H9 (cell line): ENCODE results near the gene PLXNC1. TPM values are rescaled to one million over a fixed set of nuclear protein-coding genes. Genes with fewer than 3 reads are reported as not detected.

Experiments
- DNase-seq: peaks from one replicate; pipeline ENCODE4 v3.0.0-alpha.2; 2017
- H2AFZ ChIP-seq: one replicate; pipeline ENCODE4 v1.6.1; 2013; ENCODE audit warnings: mild to moderate bottlenecking, low read length, control low read depth, moderate library complexity
- H2AK5ac ChIP-seq: 2 replicates; pipeline ENCODE4 v1.6.1; 2013; ENCODE audit warnings: low read length, control low read depth, mixed read lengths; ENCODE audit not compliant: insufficient read length
- H2BK120ac ChIP-seq: one replicate; pipeline ENCODE4 v1.6.1; 2013; ENCODE audit warnings: low read depth, mild to moderate bottlenecking, low read length, control low read depth, inconsistent platforms; ENCODE audit not compliant: poor library complexity, severe bottlenecking
- H2BK12ac ChIP-seq: 2 replicates; pipeline ENCODE4 v1.6.1; 2013; ENCODE audit warnings: low read length, control low read depth, mixed read lengths, low read depth; ENCODE audit not compliant: insufficient read length
- H2BK15ac ChIP-seq: 2 replicates; pipeline ENCODE4 v1.6.1; 2013; ENCODE audit warnings: low read depth, low read length, control low read depth
- H2BK20ac ChIP-seq: one replicate; pipeline ENCODE4 v1.6.1; 2013; ENCODE audit warnings: low read depth, mild to moderate bottlenecking, low read length, control low read depth, inconsistent platforms; ENCODE audit not compliant: poor library complexity, severe bottlenecking
- H2BK5ac ChIP-seq: 2 replicates; pipeline ENCODE4 v1.6.1; 2013; ENCODE audit warnings: low read length, control low read depth, mixed read lengths; ENCODE audit not compliant: insufficient read length
- H3K14ac ChIP-seq: 2 replicates; pipeline ENCODE4 v1.6.1; 2013; ENCODE audit warnings: low read length, control low read depth; ENCODE audit not compliant: insufficient read depth
- H3K18ac ChIP-seq: 2 replicates; pipeline ENCODE4 v1.6.1; 2013; ENCODE audit warnings: low read depth, mild to moderate bottlenecking, mixed read lengths, low read length, control low read depth; ENCODE audit not compliant: insufficient read length
- H3K23ac ChIP-seq: 2 replicates; pipeline ENCODE4 v1.6.1; 2013; ENCODE audit warnings: low read length, control low read depth, mixed read lengths, low read depth; ENCODE audit not compliant: insufficient read length
- H3K23me2 ChIP-seq: 2 replicates; pipeline ENCODE4 v1.6.1; 2013; ENCODE audit warnings: low read depth, mild to moderate bottlenecking, mixed read lengths, low read length, control low read depth; ENCODE audit not compliant: insufficient read length, poor library complexity, severe bottlenecking
- H3K27ac ChIP-seq: 2 replicates; pipeline ENCODE4 v1.5.1; 2013; ENCODE audit warnings: low read length, control low read depth, mixed read lengths, low read depth; ENCODE audit not compliant: insufficient read length
- H3K27me3 ChIP-seq: 2 replicates; pipeline ENCODE4 v1.6.1; 2013; ENCODE audit warnings: low read length, control low read depth, inconsistent platforms; ENCODE audit not compliant: insufficient read depth
- H3K4ac ChIP-seq: 2 replicates; pipeline ENCODE4 v1.6.1; 2013; ENCODE audit warnings: low read depth, mild to moderate bottlenecking, control low read depth, inconsistent platforms, low read length, moderate library complexity
- H3K4me1 ChIP-seq: 2 replicates; pipeline ENCODE4 v1.6.1; 2013; ENCODE audit warnings: low read length, control low read depth, inconsistent platforms; ENCODE audit not compliant: insufficient read depth
- H3K4me2 ChIP-seq: 2 replicates; pipeline ENCODE4 v1.6.1; 2013; ENCODE audit warnings: low read length, control low read depth, mixed read lengths; ENCODE audit not compliant: insufficient read length, insufficient read depth
- H3K56ac ChIP-seq: 2 replicates; pipeline ENCODE4 v1.6.1; 2013; ENCODE audit warnings: low read depth, mild to moderate bottlenecking, mixed read lengths, low read length, control low read depth; ENCODE audit not compliant: insufficient read length
- H3K79me1 ChIP-seq: 2 replicates; pipeline ENCODE4 v1.6.1; 2013; ENCODE audit warnings: low read depth, mild to moderate bottlenecking, moderate library complexity, low read length, control low read depth, inconsistent platforms; ENCODE audit not compliant: insufficient read depth, poor library complexity, severe bottlenecking
- H3K79me2 ChIP-seq: 2 replicates; pipeline ENCODE4 v1.6.1; 2013; ENCODE audit warnings: low read length, control low read depth, inconsistent platforms; ENCODE audit not compliant: insufficient read depth
- H3K9ac ChIP-seq: 2 replicates; pipeline ENCODE4 v1.6.1; 2013; ENCODE audit warnings: low read length, control low read depth, mixed read lengths; ENCODE audit not compliant: insufficient read length; ENCODE audit errors: extremely low read depth
- H3K9me3 ChIP-seq: one replicate; pipeline ENCODE4 v1.6.1; 2013; ENCODE audit warnings: low read depth, low read length, inconsistent platforms; ENCODE audit not compliant: control insufficient read depth
- H3T11ph ChIP-seq: one replicate; pipeline ENCODE4 v1.6.1; 2013; ENCODE audit warnings: mild to moderate bottlenecking, low read length, control low read depth, inconsistent platforms
- H4K20me1 ChIP-seq: one replicate; pipeline ENCODE4 v1.6.1; 2013; ENCODE audit not compliant: control insufficient read depth, insufficient read length, insufficient read depth
- H4K5ac ChIP-seq: 2 replicates; pipeline ENCODE4 v1.6.1; 2013; ENCODE audit warnings: low read depth, mild to moderate bottlenecking, mixed read lengths, low read length, control low read depth; ENCODE audit not compliant: insufficient read length
- H4K8ac ChIP-seq: replicated peaks from 2 replicates; pipeline ENCODE4 v1.6.1; 2013; ENCODE audit warnings: low read length, control low read depth, mixed read lengths, low read depth; ENCODE audit not compliant: insufficient read length
- H4K91ac ChIP-seq: 2 replicates; pipeline ENCODE4 v1.6.1; 2013; ENCODE audit warnings: low read depth, mild to moderate bottlenecking, moderate library complexity, mixed read lengths, low read length, control low read depth; ENCODE audit not compliant: insufficient read length
- H3K27ac Mint-ChIP-seq, 3 experiments: 2 replicates in 2 of 3; 3 replicates in 1 of 3; pipeline ENCODE4 v1.8.0; 2020 to 2021; ENCODE audit warnings: mixed read lengths in 3 of 3, mild to moderate bottlenecking in 1 of 3, moderate library complexity in 1 of 3
- H3K27me3 Mint-ChIP-seq: 2 replicates; pipeline ENCODE4 v1.8.0; 2021; ENCODE audit warnings: low read depth, mild to moderate bottlenecking, moderate library complexity, mixed read lengths
- H3K36me3 Mint-ChIP-seq, 3 experiments: 2 replicates in 2 of 3; 3 replicates in 1 of 3; pipeline ENCODE4 v1.8.0; 2020 to 2021; ENCODE audit warnings: low read depth in 3 of 3, mixed read lengths in 3 of 3; ENCODE audit not compliant: insufficient read depth in 1 of 3
- H3K4me1 Mint-ChIP-seq, 2 experiments: 2 replicates each; pipeline ENCODE4 v1.8.0; 2020; ENCODE audit warnings: mixed read lengths in 2 of 2
- H3K4me3 Mint-ChIP-seq, 2 experiments: 2 replicates in 1 of 2; 3 replicates in 1 of 2; pipeline ENCODE4 v1.8.0; 2020 to 2021; ENCODE audit warnings: mild to moderate bottlenecking in 2 of 2, mixed read lengths in 2 of 2, moderate library complexity in 1 of 2
- H3K9me3 Mint-ChIP-seq, 2 experiments: 2 replicates in 1 of 2; 3 replicates in 1 of 2; pipeline ENCODE4 v1.8.0; 2020; ENCODE audit warnings: mild to moderate bottlenecking in 2 of 2, mixed read lengths in 2 of 2, moderate library complexity in 1 of 2
- WGBS: extraction: QIAGEN DNeasy Blood & Tissue Kit; methylation state at CpG from one replicate; pipeline ENCODE4 v1.1.7; 2013; ENCODE audit warnings: missing lambda C conversion rate, low lambda C conversion rate, mixed read lengths; ENCODE audit not compliant: insufficient read length; ENCODE audit errors: extremely low coverage; 5-methylcytosine and 5-hydroxymethylcytosine counted together
- total RNA-seq: library from RNA; stranded (reverse); gene quantifications from 2 replicates; pipeline ENCODE4 v1.2.1, GENCODE V29; 2021
- TF ChIP-seq, protein P1 (sequence below): fragments of 200-600 bp; sonication (generic); conservative IDR thresholded peaks from 3 replicates; pipeline ENCODE4 v1.8.0; 2021; ENCODE audit warnings: antibody characterized with exemption, mild to moderate bottlenecking

The PLXNC1 gene
- total RNA-seq, 1 experiment from 2014 or later: 1.2 TPM

DNA sequence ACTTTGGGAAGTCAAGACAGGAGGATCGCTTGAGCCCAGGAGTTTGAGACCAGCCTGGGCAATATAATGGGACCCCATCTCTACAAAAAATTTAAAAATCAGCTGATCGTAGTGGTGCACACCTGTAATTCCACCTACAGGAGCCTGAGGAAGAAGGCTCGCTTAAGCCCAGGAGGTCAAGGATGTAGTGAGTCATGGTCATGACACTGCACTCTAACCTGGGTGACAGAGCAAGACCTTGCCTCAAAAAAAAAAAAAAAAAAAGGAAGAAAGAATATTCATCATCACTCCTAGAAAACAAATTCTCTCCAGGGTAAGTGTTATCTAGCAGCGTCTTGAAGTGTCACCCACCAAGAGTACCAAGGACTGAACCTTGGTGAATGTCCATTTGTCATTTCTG is 34.2 kb upstream of the PLXNC1 start:
- H3K36me3 Mint-ChIP-seq: peaks cover 0 to 7% (median 2%) of the 10 kb centered on the region in 3 experiments; a peak in 2 of 7 replicates
- no peak overlapping the region for H3K18ac ChIP-seq
- H3K4ac ChIP-seq: no peak overlapping the region
- no peak overlapping the region for H3K23ac ChIP-seq
- H4K91ac ChIP-seq: no peak overlapping the region
- H3K9ac ChIP-seq: no peak overlapping the region
- H3K56ac ChIP-seq: no peak overlapping the region
- no peak overlapping the region for H3K4me3 Mint-ChIP-seq
- H2BK15ac ChIP-seq: no peak overlapping the region
- H3K27ac ChIP-seq: no peak overlapping the region
- H3K27me3 Mint-ChIP-seq: peaks cover 3% of the 10 kb centered on the region
- no peak overlapping the region for H2BK120ac ChIP-seq
- H3K14ac ChIP-seq: no peak overlapping the region
- WGBS: no CpG with 5 or more reads among the region's 4 CpGs
- DNase-seq: no peak
- H3K9me3 ChIP-seq: no peaks in the 10 kb centered on the region
- H3K79me1 ChIP-seq: no peaks in the 10 kb centered on the region
- H3K23me2 ChIP-seq: no peaks in the 10 kb centered on the region
- no peak overlapping the region for H3K4me2 ChIP-seq
- H3K9me3 Mint-ChIP-seq: peaks cover 4 to 9% of the 10 kb centered on the region in 2 experiments; a peak in 4 of 5 replicates
- no peak overlapping the region for H3T11ph ChIP-seq
- H3K27me3 ChIP-seq: no peaks in the 10 kb centered on the region
- no peak overlapping the region for H4K8ac ChIP-seq
- no peak overlapping the region for H2AK5ac ChIP-seq
- peaks cover 8 to 10% of the 10 kb centered on the region in 2 experiments for H3K4me1 Mint-ChIP-seq
- H2AFZ ChIP-seq: no peak overlapping the region
- no peak overlapping the region for H2BK5ac ChIP-seq
- TF ChIP-seq, protein P1, sequence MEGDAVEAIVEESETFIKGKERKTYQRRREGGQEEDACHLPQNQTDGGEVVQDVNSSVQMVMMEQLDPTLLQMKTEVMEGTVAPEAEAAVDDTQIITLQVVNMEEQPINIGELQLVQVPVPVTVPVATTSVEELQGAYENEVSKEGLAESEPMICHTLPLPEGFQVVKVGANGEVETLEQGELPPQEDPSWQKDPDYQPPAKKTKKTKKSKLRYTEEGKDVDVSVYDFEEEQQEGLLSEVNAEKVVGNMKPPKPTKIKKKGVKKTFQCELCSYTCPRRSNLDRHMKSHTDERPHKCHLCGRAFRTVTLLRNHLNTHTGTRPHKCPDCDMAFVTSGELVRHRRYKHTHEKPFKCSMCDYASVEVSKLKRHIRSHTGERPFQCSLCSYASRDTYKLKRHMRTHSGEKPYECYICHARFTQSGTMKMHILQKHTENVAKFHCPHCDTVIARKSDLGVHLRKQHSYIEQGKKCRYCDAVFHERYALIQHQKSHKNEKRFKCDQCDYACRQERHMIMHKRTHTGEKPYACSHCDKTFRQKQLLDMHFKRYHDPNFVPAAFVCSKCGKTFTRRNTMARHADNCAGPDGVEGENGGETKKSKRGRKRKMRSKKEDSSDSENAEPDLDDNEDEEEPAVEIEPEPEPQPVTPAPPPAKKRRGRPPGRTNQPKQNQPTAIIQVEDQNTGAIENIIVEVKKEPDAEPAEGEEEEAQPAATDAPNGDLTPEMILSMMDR: no peak
- no peak overlapping the region for H3K27ac Mint-ChIP-seq
- no peak overlapping the region for H4K5ac ChIP-seq
- H3K4me1 ChIP-seq: no peaks in the 10 kb centered on the region
- no peak overlapping the region for H2BK12ac ChIP-seq
- H4K20me1 ChIP-seq: no peaks in the 10 kb centered on the region
- no peak overlapping the region for H2BK20ac ChIP-seq
- H3K79me2 ChIP-seq: no peaks in the 10 kb centered on the region
